Loucy (cell line): ENCODE results near the gene PIK3R5.

ENCODE experiments used
- CTCF ChIP-seq: fragments of 200-600 bp; sonication (generic); conservative IDR thresholded peaks from 2 replicates; pipeline ENCODE4 v1.5.1; 2014; ENCODE audit warnings: mild to moderate bottlenecking, antibody characterized with exemption, low read length
- EZH2phosphoT487 ChIP-seq: fragments of 200-600 bp; IDR thresholded peaks from 2 replicates; pipeline ENCODE4 v1.6.1; 2018; ENCODE audit warnings: antibody characterized with exemption, mild to moderate bottlenecking, moderate library complexity, borderline replicate concordance

DNA sequence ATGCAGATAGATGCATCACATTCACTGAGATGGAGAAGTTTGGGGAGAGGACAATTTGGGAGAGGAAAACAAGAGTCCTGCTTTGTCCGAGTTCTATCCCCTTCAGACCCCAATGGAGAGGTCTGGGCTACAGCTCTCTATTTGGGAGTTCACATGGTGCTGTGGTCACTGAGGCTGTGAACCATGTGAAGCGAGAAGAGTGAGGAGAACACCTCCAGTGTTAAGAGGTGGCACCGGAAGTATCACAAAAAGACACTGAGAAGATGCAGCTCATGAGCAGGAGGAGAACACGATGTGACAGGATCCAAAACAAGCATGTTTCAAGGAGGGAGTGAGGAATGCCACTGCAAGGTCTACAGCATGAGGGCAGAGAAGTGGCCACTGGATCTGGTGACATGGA, 39.7 kb downstream of the PIK3R5 start:
- TF ChIP-seq CTCF (no peak), EZH2phosphoT487 (no peak)
